Breast epithelium (tissue), 3 donors: ENCODE data around the gene PSME1.

ENCODE experiments used
- CTCF ChIP-seq, 3 donors: fragments of 450-650 bp; IDR thresholded peaks; one replicate each; pipeline ENCODE4 v1.5.1; 2016 to 2017; ENCODE audit warnings: antibody characterized with exemption in 3 of 3, mild to moderate bottlenecking in 3 of 3, moderate library complexity in 3 of 3
- POLR2A ChIP-seq: fragments of 450-650 bp; IDR thresholded peaks from one replicate; pipeline ENCODE4 v1.6.1; 2016; ENCODE audit warnings: antibody characterized with exemption, mild to moderate bottlenecking, moderate library complexity
- POLR2AphosphoS5 ChIP-seq, 3 donors: sonication (generic); formaldehyde crosslinking; IDR thresholded peaks; one replicate each; pipeline ENCODE4 v1.6.1; 2017; ENCODE audit warnings: antibody characterized with exemption in 3 of 3

GRCh38 chr14:24178399-24179178, 42.6 kb downstream of the PSME1 start:
- TF ChIP-seq CTCF (IDR thresholded peaks at IDR 0.05) (no peak), POLR2AphosphoS5 (IDR thresholded peaks at IDR 0.05) (no peak), POLR2A (no peak)
